GM12801 (cell line): ENCODE data around the gene NID1.

Experiments used
- TF ChIP-seq, protein P1 (sequence below): IDR thresholded peaks from one replicate; pipeline ENCODE4 v1.5.1; 2011; ENCODE audit warnings: control low read depth; ENCODE audit not compliant: insufficient read length; ENCODE audit errors: extremely low read depth

The NID1 gene

DNA sequence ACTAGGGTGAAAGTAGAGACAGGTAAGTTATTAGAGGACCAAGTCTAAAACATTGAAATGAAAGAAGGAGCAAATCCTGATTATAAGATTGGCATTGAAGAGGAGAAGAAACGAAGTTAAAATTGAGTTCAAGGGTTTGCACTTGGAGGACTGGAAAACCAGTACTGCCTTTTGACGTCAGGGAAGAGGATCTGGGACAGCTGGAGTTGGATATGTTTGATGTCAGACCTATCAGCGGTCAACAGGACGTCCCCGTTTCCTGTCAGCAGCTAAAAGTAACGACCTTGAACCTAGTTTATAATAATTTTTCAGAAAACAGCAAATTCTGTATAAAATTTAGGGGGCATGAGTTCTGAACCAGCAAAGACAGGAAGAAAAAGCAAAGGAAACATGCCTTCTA, 1.2 kb upstream of the NID1 start:
- TF ChIP-seq, protein P1, sequence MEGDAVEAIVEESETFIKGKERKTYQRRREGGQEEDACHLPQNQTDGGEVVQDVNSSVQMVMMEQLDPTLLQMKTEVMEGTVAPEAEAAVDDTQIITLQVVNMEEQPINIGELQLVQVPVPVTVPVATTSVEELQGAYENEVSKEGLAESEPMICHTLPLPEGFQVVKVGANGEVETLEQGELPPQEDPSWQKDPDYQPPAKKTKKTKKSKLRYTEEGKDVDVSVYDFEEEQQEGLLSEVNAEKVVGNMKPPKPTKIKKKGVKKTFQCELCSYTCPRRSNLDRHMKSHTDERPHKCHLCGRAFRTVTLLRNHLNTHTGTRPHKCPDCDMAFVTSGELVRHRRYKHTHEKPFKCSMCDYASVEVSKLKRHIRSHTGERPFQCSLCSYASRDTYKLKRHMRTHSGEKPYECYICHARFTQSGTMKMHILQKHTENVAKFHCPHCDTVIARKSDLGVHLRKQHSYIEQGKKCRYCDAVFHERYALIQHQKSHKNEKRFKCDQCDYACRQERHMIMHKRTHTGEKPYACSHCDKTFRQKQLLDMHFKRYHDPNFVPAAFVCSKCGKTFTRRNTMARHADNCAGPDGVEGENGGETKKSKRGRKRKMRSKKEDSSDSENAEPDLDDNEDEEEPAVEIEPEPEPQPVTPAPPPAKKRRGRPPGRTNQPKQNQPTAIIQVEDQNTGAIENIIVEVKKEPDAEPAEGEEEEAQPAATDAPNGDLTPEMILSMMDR = no peak

DNA sequence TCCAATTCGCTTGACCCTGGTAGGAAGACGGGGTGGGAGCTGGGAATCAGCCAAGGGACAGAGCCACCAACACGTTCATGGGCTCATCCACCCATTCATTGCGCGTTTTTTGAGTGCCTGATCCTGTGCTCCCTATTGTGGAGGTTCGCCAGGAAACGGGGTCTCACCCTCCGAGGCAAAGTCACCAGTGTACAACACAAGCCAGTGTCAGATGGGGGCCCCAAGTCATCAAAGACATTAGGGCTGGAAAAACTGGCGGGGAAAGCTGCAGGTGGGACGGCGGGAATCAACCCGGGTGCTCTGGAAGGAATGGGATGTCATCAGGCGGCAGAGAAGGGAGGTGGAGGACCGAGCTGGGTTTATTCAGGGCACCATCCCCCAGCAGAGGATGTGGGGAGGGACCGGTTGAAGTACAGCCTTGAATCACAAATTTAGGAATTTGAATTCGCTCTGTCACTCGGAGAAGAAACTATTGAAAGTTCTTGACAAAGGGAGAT, 667 bp upstream of the NID1 start:
- TF ChIP-seq, protein P1 = no peak

DNA sequence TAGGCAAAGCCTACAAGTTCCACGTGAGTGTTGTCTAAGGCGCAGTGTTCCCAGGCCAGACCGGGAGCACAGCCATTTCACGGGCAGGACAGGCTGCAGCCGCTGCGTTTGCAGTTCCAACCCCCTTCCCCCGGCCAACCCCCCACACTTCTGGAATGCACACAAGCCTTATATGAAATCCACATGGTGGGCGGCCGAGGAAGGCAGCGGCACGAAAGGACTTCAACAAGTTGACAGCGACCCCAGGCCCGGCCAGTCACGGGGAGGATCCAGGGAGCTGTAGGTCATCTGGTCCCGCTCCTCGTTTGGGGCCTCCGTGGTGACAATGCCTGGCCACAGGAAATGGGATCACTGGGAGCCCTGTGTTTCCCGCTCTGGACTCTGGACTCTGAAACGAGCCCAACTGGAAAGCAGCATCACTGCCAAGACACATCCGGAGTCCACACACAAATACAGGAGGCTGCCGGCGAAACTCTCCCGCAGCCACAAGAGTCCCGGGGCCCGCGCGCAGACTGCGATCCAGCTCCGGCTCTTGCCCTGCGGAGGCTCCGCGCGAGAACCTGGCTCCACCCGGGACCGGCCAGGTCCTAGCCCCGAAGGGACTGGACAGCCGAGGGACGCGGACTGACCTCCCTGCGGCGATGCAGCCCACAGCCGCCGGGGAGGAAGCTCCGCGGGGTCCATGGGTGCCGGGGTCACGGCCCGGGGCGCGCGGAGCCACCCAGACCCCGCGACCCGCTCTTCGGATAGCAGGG, 794 bp downstream of the NID1 start:
- TF ChIP-seq, protein P1 = no peak

DNA sequence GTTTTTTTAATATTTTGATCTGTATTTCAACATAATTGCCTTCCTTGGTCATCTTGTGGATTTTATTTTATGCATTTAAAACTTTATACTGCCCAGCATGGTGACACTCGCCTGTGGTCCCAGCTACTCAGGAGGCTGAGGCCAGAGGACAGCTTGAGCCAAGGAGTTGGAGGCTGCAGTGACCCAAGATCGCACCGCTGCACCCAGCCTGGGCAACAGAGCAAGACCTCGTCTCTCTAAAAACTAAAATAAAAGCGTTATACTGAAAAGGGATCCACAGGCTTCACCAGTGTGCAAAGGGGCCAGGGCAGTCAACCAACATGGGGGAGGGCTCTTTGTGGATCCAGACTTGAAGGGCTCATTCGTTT, 1.4 kb downstream of the NID1 start:
- TF ChIP-seq, protein P1 = no peak

DNA sequence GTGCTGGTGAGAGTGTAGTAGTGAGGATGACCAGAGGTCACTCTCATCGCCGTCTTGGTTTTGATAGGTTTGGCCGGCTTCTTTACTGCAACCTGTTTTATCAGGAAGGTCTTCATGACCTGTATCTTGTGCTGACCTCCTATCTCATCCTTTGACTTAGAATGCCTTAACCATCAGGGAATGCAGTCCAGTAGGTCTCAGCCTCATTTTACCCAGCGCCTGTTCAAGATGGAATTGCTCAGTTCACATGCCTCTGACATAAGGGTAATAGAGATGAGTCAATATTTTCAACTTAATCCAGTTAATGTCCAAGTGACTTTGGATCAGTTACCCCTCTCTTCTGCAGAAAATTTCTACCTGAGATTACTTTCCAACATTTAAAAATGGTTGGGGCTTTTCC, 4.6 kb downstream of the NID1 start:
- TF ChIP-seq, protein P1 = no peak

DNA sequence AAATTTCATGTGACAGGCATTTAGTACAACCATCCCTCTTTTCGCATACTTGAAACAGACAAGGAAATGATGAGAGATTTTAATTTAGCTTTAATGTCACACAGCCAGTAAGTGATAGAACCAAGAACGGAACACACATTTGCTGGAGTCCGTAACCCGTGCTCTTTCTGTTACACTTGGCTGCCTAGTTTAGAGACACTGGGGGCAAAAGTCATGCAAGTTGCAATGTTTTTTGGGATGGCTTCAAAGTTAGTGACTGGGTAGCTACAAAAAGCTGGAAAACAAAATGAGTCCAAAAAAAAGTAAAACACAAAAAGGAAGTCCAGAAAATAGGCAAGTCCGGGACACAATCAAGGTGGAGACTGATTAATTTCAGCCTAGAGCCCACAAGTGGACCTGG, 5.9 kb downstream of the NID1 start:
- TF ChIP-seq, protein P1 = no peak

DNA sequence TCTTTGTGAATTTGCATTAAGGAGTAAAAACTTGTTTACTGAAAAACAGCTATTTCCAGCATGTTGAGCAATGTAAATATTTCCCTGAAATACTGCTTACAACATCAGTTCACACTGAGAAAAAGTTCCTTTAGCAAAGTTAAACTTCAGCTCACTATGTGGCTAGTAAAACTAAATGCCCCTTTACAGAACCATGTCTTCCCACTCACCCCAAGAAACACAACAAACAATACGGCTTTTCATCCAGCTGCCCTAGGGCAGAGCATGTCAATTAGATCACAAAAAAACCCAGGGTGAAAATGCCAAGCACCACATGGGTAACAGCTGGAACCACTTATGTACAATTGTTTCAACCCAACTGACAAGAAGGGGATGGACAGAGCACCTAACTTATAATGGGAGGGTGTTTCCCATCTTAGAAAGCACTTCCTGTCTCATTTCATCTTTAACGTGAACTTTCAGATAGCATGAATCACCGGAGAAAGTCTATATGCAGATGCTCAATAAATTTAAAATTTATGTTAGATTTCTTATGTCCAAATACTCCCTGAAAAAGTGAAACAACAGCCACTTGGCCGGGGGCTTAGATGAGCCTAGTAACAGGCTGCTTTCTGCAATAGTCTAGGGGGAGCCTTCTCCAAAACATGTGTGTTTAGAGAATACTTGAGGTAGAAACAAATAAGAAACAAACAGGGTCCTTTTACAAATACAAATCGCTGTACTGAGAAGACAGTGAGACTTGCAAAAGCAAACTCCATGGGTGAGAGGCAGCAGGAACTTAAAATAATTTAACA, 6.6 kb downstream of the NID1 start:
- TF ChIP-seq, protein P1 = no peak
